GM19099 (cell line): ENCODE measurements around the gene DNASE1L2.
A peak's percentile ranks its signal among the peaks of the same experiment; 100 is the strongest.

Source experiments
- POLR2A ChIP-seq: IDR thresholded peaks from 3 replicates; pipeline ENCODE4 v1.6.1; 2011; ENCODE audit warnings: low read depth; ENCODE audit not compliant: insufficient read length; ENCODE audit errors: extremely low read depth

The DNASE1L2 gene

DNA sequence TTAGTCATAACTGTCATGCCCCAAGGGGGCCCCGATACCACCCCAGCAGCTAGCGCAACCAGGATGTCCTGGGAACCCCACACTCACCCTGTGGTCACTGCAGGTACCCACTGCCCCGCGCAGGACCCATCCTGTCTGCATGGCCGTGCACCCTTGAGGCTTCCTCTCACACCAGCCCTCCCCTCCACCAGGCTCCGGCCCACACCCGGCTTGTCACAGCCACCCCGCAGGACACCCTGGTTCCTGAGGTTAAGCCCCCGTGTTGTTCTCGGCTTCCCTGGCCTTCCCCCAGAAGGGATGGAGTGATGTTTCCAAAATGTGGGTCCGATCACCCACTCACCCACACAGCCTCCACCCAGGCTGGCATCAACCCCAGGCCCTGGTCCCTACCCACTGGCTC, 7.5 kb downstream of the DNASE1L2 start:
- TF ChIP-seq POLR2A: no peak

DNA sequence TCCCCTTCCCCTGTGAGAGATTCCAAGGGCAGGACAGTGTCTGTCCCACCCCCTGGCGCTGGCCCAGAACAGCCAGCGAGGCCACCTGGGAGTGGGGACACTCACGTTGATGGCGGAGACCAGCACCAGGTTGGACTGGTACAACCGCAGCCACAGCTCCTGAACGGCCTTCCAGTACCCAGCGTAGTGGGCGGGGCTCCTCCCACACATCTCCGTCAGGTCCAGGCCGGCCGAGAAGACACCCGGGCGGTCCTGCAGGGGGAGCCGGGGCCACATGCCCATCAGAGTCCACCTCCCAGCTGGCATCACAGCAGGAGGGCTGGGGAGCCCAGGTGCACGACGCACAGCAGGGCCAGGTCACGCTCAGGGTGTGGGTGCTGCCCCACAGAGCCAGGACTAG, 8.1 kb downstream of the DNASE1L2 start:
- no peak for TF ChIP-seq POLR2A

DNA sequence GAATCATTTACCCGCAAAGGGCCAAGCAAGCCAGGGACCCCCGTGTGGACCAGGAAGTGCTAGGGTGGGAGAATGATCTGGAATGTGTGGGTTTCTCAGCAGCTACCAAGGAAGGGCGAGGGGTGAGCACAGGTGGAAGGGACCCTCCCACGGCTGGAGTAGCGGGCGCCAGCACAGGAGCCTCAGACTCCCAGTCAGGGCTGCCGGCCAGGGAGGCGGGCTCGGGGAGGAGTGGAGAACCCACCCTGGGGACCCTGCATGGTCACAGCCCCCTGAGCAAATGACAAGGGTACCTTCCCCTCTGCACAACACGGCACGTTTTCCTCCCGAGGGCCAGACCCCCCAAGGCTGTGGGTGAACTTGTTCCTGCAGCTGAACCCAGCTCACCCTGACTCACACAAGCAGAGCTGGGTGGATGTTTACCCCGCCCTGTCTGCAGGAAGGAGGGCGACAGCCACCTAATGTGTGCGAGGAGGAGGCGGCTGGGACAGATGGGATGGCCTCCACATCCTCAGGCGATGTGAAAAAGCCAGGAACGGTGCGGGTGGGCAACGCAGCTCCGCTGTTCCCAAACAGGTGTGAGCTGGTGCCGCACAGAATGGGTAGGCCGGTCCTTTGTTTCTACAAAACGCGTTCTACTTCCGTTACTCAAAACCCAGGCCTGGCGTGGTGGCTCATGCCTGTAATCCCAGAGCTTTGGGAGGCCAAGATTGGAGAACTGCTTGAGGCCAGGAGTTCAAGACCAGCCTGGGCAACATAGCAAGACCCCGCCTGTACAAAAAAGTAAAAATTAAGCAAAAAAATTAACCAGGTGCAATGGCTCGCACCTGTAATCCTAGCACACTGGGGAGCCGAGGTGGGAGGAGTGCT, 8.9 kb downstream of the DNASE1L2 start:
- TF ChIP-seq POLR2A: no peak

DNA sequence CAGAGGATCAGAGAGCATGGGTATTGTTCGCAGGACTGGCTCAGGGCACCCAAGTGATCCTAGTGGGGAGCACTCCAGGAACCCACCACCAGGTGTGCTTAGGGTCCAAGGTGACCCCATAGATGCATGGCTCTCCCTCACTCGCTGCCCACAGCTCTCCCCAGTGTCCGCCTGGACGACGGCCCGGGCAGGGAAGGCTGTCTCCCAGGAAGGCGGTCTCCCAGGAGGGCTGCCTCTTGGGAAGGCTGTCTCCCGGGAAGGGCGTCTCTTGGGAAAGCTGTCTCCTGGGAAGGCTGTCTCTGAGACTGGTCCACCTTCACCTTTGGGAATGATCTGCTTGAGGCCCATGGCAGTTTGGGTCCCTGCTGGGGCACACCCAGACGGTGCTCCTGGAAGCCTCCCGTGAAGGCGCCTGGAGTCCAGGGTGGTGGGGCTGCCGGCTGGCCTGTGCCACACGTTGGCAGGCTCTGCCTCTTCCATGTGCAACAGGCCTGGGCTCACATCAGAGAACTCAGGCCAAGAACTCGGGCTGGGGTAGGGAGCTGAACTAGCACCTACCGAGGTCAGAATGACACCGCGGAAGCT, 10.1 kb downstream of the DNASE1L2 start:
- TF ChIP-seq POLR2A: no peak

DNA sequence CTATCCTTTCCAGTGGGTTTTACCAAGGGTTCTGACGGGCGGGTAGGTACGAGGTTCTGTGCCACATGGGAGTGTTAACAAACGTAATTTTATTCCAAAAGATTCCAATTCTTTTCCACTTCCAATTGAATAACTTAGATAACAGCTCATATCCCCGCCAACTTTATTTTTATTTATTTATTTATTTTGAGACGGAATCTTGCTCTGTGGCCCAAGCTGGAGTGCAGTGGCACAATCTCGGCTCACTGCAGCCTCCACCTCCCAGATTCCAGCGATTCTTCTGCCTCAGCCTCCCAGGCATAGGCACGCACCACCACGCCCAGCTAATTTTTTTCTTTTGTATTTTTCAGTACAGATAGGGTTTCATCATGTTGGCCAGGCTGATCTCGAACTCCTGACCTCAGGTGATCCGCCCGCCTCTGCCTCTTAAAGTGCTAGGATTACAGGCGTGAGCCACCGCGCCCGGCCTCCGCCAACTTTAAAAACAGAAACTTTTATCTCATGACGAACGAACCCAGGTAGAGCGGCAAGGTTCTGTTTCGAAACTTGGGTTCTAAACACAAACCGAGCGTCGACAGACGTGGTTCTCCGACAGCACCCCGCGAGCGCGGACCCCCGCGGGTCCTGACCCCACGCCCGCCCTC, 14.5 kb downstream of the DNASE1L2 start:
- TF ChIP-seq POLR2A: no peak

DNA sequence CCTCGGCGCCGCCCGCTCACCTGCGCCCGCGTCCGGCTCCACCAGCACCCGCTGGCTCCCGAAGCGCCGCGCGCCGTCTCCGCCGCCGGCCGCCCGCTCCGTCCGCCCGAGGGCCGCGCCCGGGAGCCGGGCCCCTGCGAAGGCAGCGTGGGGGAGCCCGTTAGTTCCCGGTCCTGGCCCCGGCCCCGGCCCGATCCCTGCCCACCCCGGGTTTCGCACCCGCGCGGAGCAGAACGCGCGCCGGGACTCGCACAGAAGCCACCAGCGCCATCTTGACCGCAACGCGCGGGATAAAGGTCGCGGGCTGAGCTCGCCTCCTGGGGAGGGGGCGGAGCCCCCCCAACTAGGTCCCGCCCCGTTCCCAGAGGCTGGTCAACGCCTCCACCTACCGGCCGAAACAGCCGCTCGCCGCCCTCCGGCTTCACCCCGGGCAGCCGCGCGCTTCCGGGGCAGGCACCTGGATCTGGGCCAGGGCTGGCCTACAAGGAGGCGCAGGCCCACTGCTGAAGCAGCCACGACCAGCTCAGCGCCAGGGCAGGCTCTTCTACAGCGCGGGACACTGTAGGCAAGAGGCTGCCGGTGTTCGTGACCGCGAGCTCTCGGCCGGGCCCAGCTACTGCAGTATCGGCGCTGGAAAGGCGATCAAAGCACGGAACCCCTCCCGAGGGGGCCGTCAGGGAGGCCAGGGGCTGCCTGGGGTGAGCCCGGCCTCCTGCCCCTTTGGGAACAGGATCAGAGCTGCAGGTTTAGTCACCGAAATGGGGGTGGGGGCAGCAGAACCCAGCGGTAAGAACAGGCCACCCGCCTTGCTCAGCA, 15.3 kb downstream of the DNASE1L2 start, which contains the start of gene ECI1:
TSS of gene ECI1 (minus strand) at position 292 of the 816 bp plus-strand sequence. CDS start at position 271, 21 bp downstream.
- peak; percentile 92 for TF ChIP-seq POLR2A

DNA sequence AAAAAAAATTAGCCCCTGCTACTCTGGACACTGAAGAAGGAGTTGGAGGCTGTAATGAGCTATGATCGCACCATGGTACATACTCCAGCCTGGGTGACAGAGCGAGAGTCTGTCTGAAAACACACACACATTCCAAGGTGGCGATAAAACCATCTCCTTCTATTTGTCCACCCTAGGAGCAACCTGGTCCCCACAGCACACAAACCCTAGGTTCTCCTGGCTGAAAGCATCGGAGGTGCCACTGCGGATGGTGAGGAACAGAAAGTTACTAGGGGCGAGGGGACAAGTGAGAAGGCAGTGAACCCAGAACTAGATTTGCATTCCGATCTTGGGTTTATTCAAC, 16.5 kb downstream of the DNASE1L2 start:
- TF ChIP-seq POLR2A: no peak

DNA sequence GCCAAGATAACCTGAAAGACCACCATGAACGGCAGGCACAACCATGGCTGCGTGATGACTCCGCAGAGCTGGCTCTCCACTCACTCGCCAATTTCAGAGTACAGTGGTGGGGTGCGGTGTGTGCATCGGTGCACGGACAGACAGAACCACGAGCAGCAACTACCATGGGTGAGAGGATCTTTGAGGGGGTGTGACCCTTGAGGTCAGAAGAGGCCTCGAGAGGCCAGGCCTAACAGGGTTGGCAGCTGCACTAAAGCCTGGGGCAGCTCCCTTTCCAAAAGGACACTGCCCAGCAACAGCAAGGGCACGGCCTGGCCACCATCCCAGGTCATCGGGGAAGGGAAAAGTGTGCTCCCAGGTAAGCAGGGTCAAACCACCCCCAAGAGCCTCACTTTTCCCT, 17.0 kb downstream of the DNASE1L2 start:
- no peak for TF ChIP-seq POLR2A

DNA sequence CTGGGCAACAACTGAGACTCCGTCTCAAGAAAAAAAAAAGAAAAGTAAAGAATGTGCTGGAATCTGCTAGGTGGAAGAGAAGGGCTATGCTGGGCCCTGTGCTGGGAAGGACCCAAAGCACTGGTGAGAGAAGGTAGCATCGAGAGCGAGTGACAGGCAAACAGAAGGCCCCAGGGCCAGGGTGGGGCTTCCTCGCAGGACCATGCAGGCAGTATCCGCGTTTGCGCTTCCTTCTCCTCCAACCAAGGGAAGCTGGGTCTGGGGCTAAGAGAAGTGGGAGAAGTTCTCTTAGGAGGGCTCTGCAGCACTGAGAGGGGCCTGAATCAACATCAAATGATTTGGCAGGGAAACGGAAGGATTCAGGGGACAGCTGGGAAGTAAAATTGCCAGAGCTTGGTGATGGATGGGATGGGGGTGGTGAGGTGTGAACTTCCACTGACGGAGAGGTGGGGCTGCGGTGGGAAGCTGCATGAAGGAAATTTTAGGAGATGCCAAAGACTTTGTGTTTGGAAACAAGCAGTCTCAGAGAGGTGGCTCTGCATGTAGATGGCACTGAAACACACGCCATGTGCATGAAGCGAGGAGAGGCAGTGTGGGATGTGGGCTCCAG, 20.4 kb downstream of the DNASE1L2 start:
- TF ChIP-seq POLR2A: no peak

DNA sequence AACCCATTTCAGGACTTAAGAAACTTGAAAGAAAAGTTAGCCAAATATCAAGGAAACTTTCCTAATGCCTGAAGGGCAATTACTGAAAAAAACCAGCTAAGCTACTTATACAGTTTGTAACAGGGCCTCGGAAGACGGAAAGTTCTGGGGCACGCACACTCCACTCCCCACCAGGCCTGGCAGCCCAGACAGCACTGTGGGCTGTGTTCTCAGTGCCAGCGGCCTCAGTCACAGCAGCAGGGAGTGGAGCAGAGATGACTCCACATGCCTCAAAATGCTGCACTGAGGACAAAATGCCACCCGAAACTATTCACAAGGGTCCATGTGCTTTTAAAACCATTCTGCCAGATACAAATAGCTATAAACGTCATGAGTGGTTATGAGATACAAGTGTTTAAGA, 21.5 kb downstream of the DNASE1L2 start:
- TF ChIP-seq POLR2A: no peak

DNA sequence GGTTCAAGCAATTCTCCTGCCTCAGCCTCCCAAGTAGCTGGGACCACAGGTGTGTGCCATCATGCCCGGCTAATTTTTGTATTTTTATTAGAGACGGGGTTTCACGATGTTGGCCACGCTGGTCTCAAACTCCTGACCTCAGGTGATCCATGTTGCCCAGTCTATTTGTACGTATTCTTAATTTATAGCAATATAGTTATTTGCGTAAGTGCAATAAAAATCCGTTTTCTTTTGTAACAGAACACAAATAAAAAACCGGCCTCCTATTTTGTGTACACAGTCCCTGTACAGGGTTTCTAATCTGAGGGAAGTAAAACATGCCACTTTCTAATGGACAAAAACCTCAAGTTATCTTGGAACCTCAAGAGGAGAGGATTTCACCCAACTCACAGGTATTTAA, 24.0 kb downstream of the DNASE1L2 start:
- TF ChIP-seq POLR2A: no peak

DNA sequence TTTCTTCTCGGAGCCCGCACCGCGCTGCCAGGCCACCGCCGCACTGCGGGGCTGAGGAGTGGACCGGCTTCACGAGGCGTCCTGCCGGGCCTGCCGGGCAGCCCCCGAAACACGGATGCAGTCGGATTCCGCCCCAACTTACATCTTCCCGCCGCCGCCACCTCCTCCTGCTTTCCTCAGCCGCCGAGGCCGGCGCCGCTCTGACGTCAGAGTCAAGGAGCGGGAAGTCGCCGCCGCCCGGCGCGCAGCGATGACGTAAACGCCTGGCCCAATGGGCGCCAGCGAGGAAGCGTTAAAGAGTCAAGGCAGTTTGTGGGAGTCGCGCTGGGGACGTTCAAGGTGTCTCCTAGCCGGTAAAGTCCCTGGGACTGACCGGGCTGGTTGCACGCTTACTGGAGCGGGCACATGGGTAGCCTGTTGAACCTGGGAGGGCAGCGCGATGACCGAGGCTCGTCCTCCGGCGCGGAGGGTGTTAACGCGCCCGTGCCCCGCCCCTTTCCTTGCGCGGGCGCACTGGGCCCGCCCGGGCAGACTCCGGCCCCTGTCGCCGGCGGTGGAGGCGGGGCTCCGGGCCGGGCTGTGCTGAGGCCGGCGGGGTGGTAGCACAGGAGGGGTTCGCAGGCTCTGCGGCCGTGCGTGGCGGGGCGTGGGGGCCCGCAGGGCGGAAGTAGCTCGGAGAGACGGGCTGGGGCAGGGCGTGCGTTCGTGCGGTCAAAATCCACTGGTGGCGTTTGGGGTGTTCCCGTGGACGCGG, 31.8 kb downstream of the DNASE1L2 start, which contains the start of gene RNPS1:
TSS of gene RNPS1 (minus strand) at position 214 of the 754 bp plus-strand sequence. CDS start 3,483 bp downstream, outside the sequence.
- peak; percentile 96 for TF ChIP-seq POLR2A

DNA sequence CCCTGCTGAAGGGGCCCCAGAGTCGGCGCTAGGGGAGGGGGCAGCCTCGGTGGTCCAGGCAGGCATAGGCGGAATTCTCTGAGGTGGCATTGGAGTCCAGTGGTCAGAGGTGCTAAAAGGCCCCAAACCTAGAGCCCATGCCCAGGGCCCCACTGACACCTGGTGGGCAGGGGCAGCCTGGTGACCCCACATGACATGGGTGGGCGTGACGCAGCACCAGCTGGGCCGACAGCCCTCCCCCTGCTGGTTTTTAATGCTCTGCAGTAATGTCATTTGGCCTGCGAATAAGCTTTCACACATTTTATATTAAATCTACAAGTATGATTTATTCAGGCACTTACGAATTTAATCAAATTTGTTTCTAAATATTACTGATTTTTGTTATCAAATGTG, 33.8 kb downstream of the DNASE1L2 start:
- TF ChIP-seq POLR2A: no peak

DNA sequence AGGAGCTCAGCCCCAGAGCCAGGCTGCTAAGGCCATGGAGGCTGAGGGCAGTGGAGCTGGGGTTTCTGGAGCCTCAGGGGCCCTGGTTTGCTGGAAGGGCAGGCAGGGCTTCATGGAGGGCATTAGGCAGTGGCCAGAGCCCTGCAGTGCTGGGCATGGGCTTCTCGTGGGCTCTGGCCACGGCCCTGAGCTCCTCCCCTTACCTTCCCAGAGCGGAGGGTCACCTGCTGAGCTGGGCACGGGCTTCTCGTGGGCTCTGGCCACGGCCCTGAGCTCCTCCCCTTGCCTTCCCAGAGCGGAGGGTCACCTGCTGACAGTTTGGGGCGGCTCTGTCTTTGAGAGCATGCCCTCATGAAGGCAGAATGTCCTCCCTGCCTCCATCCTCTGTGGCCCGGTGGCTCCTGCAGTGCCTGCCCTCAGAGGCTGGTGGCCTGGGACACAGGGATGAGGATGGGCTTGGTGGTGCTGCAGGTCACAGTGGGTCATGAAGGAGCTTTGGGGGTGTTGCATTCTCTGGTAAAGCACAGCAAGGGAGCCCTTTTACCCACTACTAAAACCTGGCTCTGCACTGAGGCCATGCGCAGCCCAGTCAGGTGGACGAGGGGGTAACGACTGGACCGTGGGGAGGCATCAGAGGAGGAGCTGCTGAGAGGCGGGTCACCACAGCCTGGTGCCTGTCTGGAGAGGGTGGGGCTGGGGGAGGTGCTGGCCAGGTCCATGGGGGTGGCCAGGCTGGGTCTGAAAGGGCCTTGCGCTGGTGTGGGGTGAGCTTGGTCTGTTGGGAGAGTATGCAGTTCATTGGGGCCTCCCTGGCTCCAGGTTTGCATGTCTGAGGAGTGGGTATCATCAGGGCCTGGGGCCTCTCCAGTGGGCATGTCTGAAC, 34.6 kb downstream of the DNASE1L2 start:
- no peak for TF ChIP-seq POLR2A
